Pancreas (tissue), 10 donors: Measurements from ENCODE around the gene MAPK8IP2. TPM values are rescaled to one million over a fixed set of nuclear protein-coding genes. Genes with fewer than 3 reads are reported as not detected.
"Not testable (repeated sequence)": the region's sequence is repeated elsewhere in the genome, so short reads cannot be mapped to it uniquely, and the experiment has no call there.

Experiments used
- ATAC-seq, 4 donors: fragments of 200-7000 bp; cut with Tn5 transposase; one replicate each; pipeline versions ENCODE4 v1.8.0 to v1.9.1; 2020; ENCODE audit warnings: mild to moderate bottlenecking in 4 of 4, moderate library complexity in 4 of 4
- DNase-seq, 6 donors: peaks; one replicate each; pipeline ENCODE4 v3.0.0-alpha.2; 2020
- FAIRE-seq: peaks from 2 replicates; lab custom pipeline; 2012; peaks lifted over from hg19 to GRCh38; lab: Jason Lieb, UNC
- H3K27ac ChIP-seq, 4 donors: fragments of 200-600 bp; sonication (generic); 1 replicate in 3 of 4; 2 replicates in 1 of 4; pipeline versions ENCODE4 v1.5.0 to v1.8.0; 2020
- H3K27me3 ChIP-seq, 4 donors: fragments of 200-600 bp; one replicate each; pipeline ENCODE4 v1.8.0; 2021
- H3K36me3 ChIP-seq, 3 donors: fragments of 200-600 bp; sonication (generic) in 1 of 3; one replicate each; pipeline versions ENCODE4 v1.5.0 to v1.8.0; 2020 to 2021
- H3K4me1 ChIP-seq, 3 donors: fragments of 200-600 bp; one replicate each; pipeline ENCODE4 v1.8.0; 2021
- H3K4me3 ChIP-seq, 4 donors: fragments of 200-600 bp; sonication (generic) in 2 of 4; one replicate each; pipeline versions ENCODE4 v1.5.0 to v1.8.0; 2020 to 2021
- H3K9me3 ChIP-seq, 4 donors: fragments of 200-600 bp; one replicate each; pipeline ENCODE4 v1.8.0; 2021
- CTCF ChIP-seq, 4 donors: fragments of 200-600 bp; sonication (generic) in 3 of 4; IDR thresholded peaks; one replicate each; pipeline versions ENCODE4 v1.5.0 to v1.8.0; 2021; ENCODE audit warnings: antibody characterized with exemption in 4 of 4
- WGBS, 2 donors: extraction: QIAGEN DNeasy Blood & Tissue Kit; methylation state at CpG; one replicate each; pipeline ENCODE4 v1.1.7; 2013; 5-methylcytosine and 5-hydroxymethylcytosine counted together
- intact Hi-C, 3 donors: fragments of 100-400 bp; cut with DNase I; formaldehyde crosslinking; loops; one replicate each; pipeline versions ENCODE4 v1.11.1 to v1.14.2; 2022
- polyA plus RNA-seq, 2 donors: library from polyadenylated mRNA; stranded (reverse); fragments of 200-250 nt; gene quantifications; one replicate each; pipeline ENCODE4 v1.2.3, GENCODE V29; 2013
- total RNA-seq, 6 donors: library from RNA; stranded (reverse); fragmentation: NEBNext Ultra II Directional in 4 of 6; extraction: Animal tissue kit (Norgen Biotek cat#: 25700) in 4 of 6; gene quantifications; one replicate each; pipeline versions ENCODE4 v1.2.1 to v1.2.4, GENCODE V29; 2021 to 2023
- donor health status: healthy with polysubstance abuse.
- donor health status: DM: no; HTN: no; CAD: no; lungs with moderate emphysema.
- donor health status: DM: no; HTN: no; CAD: no.
- donor health status: control.
- donor health status: control.
- donor health status: Bipolar disorder and iron deficiency.
- donor health status: DM: yes; HTN: yes; CAD: no.
- donor health status: DM: no; HTN: no; CAD: no.
- donor health status: DM: no; HTN: no; CAD: no.
- donor health status: DM: yes; HTN: yes; CAD: no.

Gene MAPK8IP2
- total and polyA plus RNA-seq, 8 donors: 1.4 to 10.0 (median 2.6) TPM

GRCh38 chr22:50653256-50653655 lies 52.7 kb downstream of the MAPK8IP2 start:
- H3K4me1 ChIP-seq: no peaks in the 10 kb centered on the region
- no peaks in the 10 kb centered on the region for H3K9me3 ChIP-seq
- no peaks in the 10 kb centered on the region for H3K36me3 ChIP-seq
- FAIRE-seq (no peak), ATAC-seq (no peak), DNase-seq (no peak)
- WGBS, 2 donors: 74 to 87% methylated on average over 10 of the region's 10 CpGs
- TF ChIP-seq CTCF (IDR thresholded peaks at IDR 0.05): no peak
- no peaks in the 10 kb centered on the region for H3K27me3 ChIP-seq
- H3K27ac ChIP-seq: no peak overlapping the region
- H3K4me3 ChIP-seq: no peak overlapping the region
- intact Hi-C loops: no loop called here

GRCh38 chr22:50654664-50655063 lies 54.1 kb downstream of the MAPK8IP2 start:
- H3K27me3 ChIP-seq, H3K36me3 ChIP-seq, H3K4me1 ChIP-seq, intact Hi-C loops, H3K9me3 ChIP-seq, H3K4me3 ChIP-seq, DNase-seq, ATAC-seq, H3K27ac ChIP-seq, FAIRE-seq: not testable (repeated sequence)
- 59 to 70% methylated on average over 6 of the region's 6 CpGs for WGBS, 2 donors

- no peaks in the 10 kb centered on the region for H3K36me3 ChIP-seq
- FAIRE-seq (no peak), ATAC-seq (peak in 3 of 4 donors; percentile 14 to 57 (median 34)), DNase-seq (no peak)
- H3K9me3 ChIP-seq: no peaks in the 10 kb centered on the region
- 44 to 56% methylated on average over 23 of the region's 23 CpGs for WGBS, 2 donors
- TF ChIP-seq CTCF (IDR thresholded peaks at IDR 0.05): no peak
- no peaks in the 10 kb centered on the region for H3K4me1 ChIP-seq
- intact Hi-C loops: no loop called here
- no peak overlapping the region for H3K27ac ChIP-seq
- no peak overlapping the region for H3K4me3 ChIP-seq
- peaks cover 0 to 5% (median 2%) of the 10 kb centered on the region in 4 donors for H3K27me3 ChIP-seq
Observed at GRCh38 chr22:50656122-50657070, 55.8 kb downstream of the MAPK8IP2 start.

GRCh38 chr22:50657925-50658324 lies 57.3 kb downstream of the MAPK8IP2 start:
- Histone ChIP-seq H3K27me3 (peaks cover 0 to 5% (median 3%) of the 10 kb centered on the region in 4 donors), H3K4me3 (no peak overlapping the region), H3K9me3 (no peaks in the 10 kb centered on the region), H3K27ac (no peak overlapping the region), H3K4me1 (no peaks in the 10 kb centered on the region), H3K36me3 (no peaks in the 10 kb centered on the region)
- intact Hi-C loops: no loop called here
- FAIRE-seq (no peak), ATAC-seq (no peak), DNase-seq (no peak)
- no peak for TF ChIP-seq CTCF (IDR thresholded peaks at IDR 0.05)
- WGBS, 2 donors: 35 to 39% methylated on average over 4 of the region's 4 CpGs

- H3K4me1 ChIP-seq, H3K4me3 ChIP-seq, ATAC-seq, H3K27ac ChIP-seq, DNase-seq, H3K9me3 ChIP-seq, intact Hi-C loops, H3K36me3 ChIP-seq, H3K27me3 ChIP-seq, FAIRE-seq: not testable (repeated sequence)
- 69 to 84% methylated on average over 7 of the region's 7 CpGs for WGBS, 2 donors
Observed at GRCh38 chr22:50659711-50660110, 59.1 kb downstream of the MAPK8IP2 start.

GRCh38 chr22:50660306-50660705 lies 59.7 kb downstream of the MAPK8IP2 start:
- H3K4me3 ChIP-seq: no peak overlapping the region
- DNase-seq: no peak
- no peak overlapping the region for H3K27ac ChIP-seq
- intact Hi-C loops: no loop called here
- peaks cover 0 to 5% (median 3%) of the 10 kb centered on the region in 4 donors for H3K27me3 ChIP-seq
- no peaks in the 10 kb centered on the region for H3K9me3 ChIP-seq
- no peak for TF ChIP-seq CTCF (IDR thresholded peaks at IDR 0.05)
- no peaks in the 10 kb centered on the region for H3K36me3 ChIP-seq
- no peak for ATAC-seq
- no peak for FAIRE-seq
- H3K4me1 ChIP-seq: no peaks in the 10 kb centered on the region
